H1 (cell line): ENCODE results near the gene DVL3. TPM values are rescaled to one million over a fixed set of nuclear protein-coding genes. Genes with fewer than 3 reads are reported as not detected.
"Not testable (repeated sequence)": the region's sequence is repeated elsewhere in the genome, so short reads cannot be mapped to it uniquely, and the experiment has no call there.

Experiments
- CTCF ChIA-PET: fragments of 300-600 bp; sonication (Branson Sonifier 250); formaldehyde crosslinking; loops from one replicate; lab custom pipeline; 2021; ENCODE audit not compliant: partially characterized antibody; lab: Charles Lee
- POLR2A ChIA-PET: fragments of 300-600 bp; sonication (Branson Sonifier 250); formaldehyde crosslinking; loops from one replicate; lab custom pipeline; 2021; ENCODE audit warnings: inconsistent platforms; ENCODE audit not compliant: partially characterized antibody; lab: Charles Lee
- DNase-seq, 2 experiments: peaks; one replicate each; pipeline versions ENCODE4 v3.0.0 to v3.0.0-alpha.2; 2010 to 2022; ENCODE audit warnings: low spot score in 2 of 2, low read depth in 1 of 2, mixed read lengths in 1 of 2
- FAIRE-seq: peaks from 2 replicates; lab custom pipeline; 2011; peaks lifted over from hg19 to GRCh38; lab: Jason Lieb, UNC
- H2AFZ ChIP-seq: 2 replicates; pipeline ENCODE4 v1.8.1; 2012; ENCODE audit warnings: low read length, inconsistent platforms
- H2AK5ac ChIP-seq: 2 replicates; pipeline ENCODE4 v1.6.1; 2013; ENCODE audit warnings: low read depth, low read length
- H2BK120ac ChIP-seq: replicated peaks from 2 replicates; pipeline ENCODE3; 2013; ENCODE audit warnings: low read depth, low read length, inconsistent platforms
- H2BK12ac ChIP-seq: 2 replicates; pipeline ENCODE4 v1.6.1; 2013; ENCODE audit warnings: low read depth, low read length
- H2BK15ac ChIP-seq: 2 replicates; pipeline ENCODE4 v1.6.1; 2013; ENCODE audit warnings: low read length
- H2BK20ac ChIP-seq: 2 replicates; pipeline ENCODE4 v1.6.1; 2013; ENCODE audit warnings: low read length
- H2BK5ac ChIP-seq: 2 replicates; pipeline ENCODE4 v1.6.1; 2013; ENCODE audit warnings: low read depth, low read length
- H3K14ac ChIP-seq: 2 replicates; pipeline ENCODE4 v1.6.1; 2013; ENCODE audit warnings: inconsistent platforms; ENCODE audit not compliant: insufficient read length
- H3K18ac ChIP-seq: 2 replicates; pipeline ENCODE4 v1.6.1; 2013; ENCODE audit warnings: low read length; ENCODE audit errors: extremely low read depth
- H3K23ac ChIP-seq: 2 replicates; pipeline ENCODE4 v1.6.1; 2013; ENCODE audit warnings: inconsistent platforms; ENCODE audit not compliant: insufficient read length
- H3K23me2 ChIP-seq: 2 replicates; pipeline ENCODE4 v1.6.1; 2013; ENCODE audit warnings: low read depth, low read length
- H3K27ac ChIP-seq: 2 replicates; pipeline ENCODE4 v1.6.1; 2011; ENCODE audit warnings: low read depth, low read length, inconsistent platforms
- H3K27me3 ChIP-seq, 4 experiments: replicated peaks in 1 of 4; 1 replicate in 1 of 4; 2 replicates in 3 of 4; pipeline versions ENCODE4 v1.6.1 to v1.8.1; 2011 to 2013; ENCODE audit warnings: low read length in 3 of 4, mild to moderate bottlenecking in 3 of 4, inconsistent platforms in 2 of 4, mixed read lengths in 2 of 4, moderate library complexity in 1 of 4; ENCODE audit not compliant: control insufficient read depth in 3 of 4, insufficient read depth in 3 of 4; ENCODE audit errors: extremely low read depth in 1 of 4
- H3K36me3 ChIP-seq, 4 experiments: 2 replicates each; pipeline versions ENCODE4 v1.6.1 to v1.8.1; 2011 to 2013; ENCODE audit warnings: mild to moderate bottlenecking in 4 of 4, low read length in 3 of 4, moderate library complexity in 2 of 4, control low read depth in 1 of 4, inconsistent platforms in 1 of 4; ENCODE audit not compliant: insufficient read depth in 4 of 4, control insufficient read depth in 2 of 4
- H3K4ac ChIP-seq: replicated peaks from 2 replicates; pipeline ENCODE3; 2013; ENCODE audit warnings: low read length, low read depth, mixed read lengths, inconsistent platforms; ENCODE audit not compliant: insufficient read length
- H3K4me1 ChIP-seq, 4 experiments: replicated peaks in 1 of 4; 1 replicate in 1 of 4; 2 replicates in 3 of 4; pipeline versions ENCODE4 v1.6.1 to v1.8.1; 2011 to 2013; ENCODE audit warnings: low read length in 3 of 4, inconsistent platforms in 2 of 4, mixed read lengths in 1 of 4; ENCODE audit not compliant: insufficient read depth in 4 of 4, control insufficient read depth in 3 of 4
- H3K4me2 ChIP-seq, 2 experiments: 2 replicates each; pipeline versions ENCODE4 v1.6.1 to v1.8.1; 2011 to 2013; ENCODE audit warnings: low read depth in 2 of 2, low read length in 2 of 2, control low read depth in 1 of 2, inconsistent platforms in 1 of 2, mild to moderate bottlenecking in 1 of 2; ENCODE audit not compliant: insufficient read depth in 1 of 2
- H3K4me3 ChIP-seq, 4 experiments: fragments of 200-600, 300-600 bp in 1 of 4; sonication (generic), shearing (Covaris generic), sonication (Bioruptor Twin) in 1 of 4; 2 replicates each; pipeline versions ENCODE4 v1.5.1 to v1.8.1; 2011 to 2016; ENCODE audit warnings: low read length in 4 of 4, low read depth in 3 of 4, control low read depth in 2 of 4, inconsistent platforms in 2 of 4, mild to moderate bottlenecking in 2 of 4, mixed read lengths in 1 of 4, moderate library complexity in 1 of 4; ENCODE audit not compliant: insufficient read depth in 2 of 4; ENCODE audit errors: extremely low read depth in 1 of 4
- H3K56ac ChIP-seq: replicated peaks from 2 replicates; pipeline ENCODE3; 2013; ENCODE audit warnings: low read depth, mild to moderate bottlenecking, mixed read lengths, low read length, inconsistent platforms; ENCODE audit not compliant: insufficient read length
- H3K79me1 ChIP-seq: 2 replicates; pipeline ENCODE4 v1.6.1; 2013; ENCODE audit warnings: low read depth, low read length, control low read depth
- H3K79me2 ChIP-seq, 2 experiments: 2 replicates each; pipeline versions ENCODE4 v1.6.1 to v1.8.1; 2012 to 2013; ENCODE audit warnings: low read length in 2 of 2, mild to moderate bottlenecking in 2 of 2, inconsistent platforms in 1 of 2; ENCODE audit not compliant: insufficient read depth in 2 of 2, control insufficient read depth in 1 of 2
- H3K9ac ChIP-seq, 4 experiments: replicated peaks in 1 of 4; 1 replicate in 1 of 4; 2 replicates in 3 of 4; pipeline versions ENCODE4 v1.6.1 to v1.8.1; 2011 to 2013; ENCODE audit warnings: low read depth in 3 of 4, low read length in 3 of 4, control low read depth in 2 of 4, mild to moderate bottlenecking in 2 of 4, moderate library complexity in 2 of 4, inconsistent platforms in 1 of 4; ENCODE audit errors: extremely low read depth in 1 of 4
- H3K9me3 ChIP-seq, 2 experiments: 2 replicates each; pipeline versions ENCODE4 v1.6.1 to v1.8.1; 2012 to 2013; ENCODE audit warnings: mild to moderate bottlenecking in 2 of 2, moderate library complexity in 2 of 2, control low read depth in 1 of 2, inconsistent platforms in 1 of 2, low read depth in 1 of 2, low read length in 1 of 2, mixed read lengths in 1 of 2; ENCODE audit not compliant: insufficient read depth in 2 of 2
- H4K20me1 ChIP-seq, 2 experiments: replicated peaks in 1 of 2; 2 replicates each; pipeline versions ENCODE3 to v1.8.1; 2011 to 2013; ENCODE audit warnings: inconsistent platforms in 2 of 2, low read length in 2 of 2, mild to moderate bottlenecking in 1 of 2; ENCODE audit not compliant: insufficient read depth in 2 of 2, control insufficient read depth in 1 of 2
- H4K5ac ChIP-seq: 2 replicates; pipeline ENCODE4 v1.6.1; 2013; ENCODE audit warnings: low read length, low read depth, mixed read lengths, inconsistent platforms; ENCODE audit not compliant: insufficient read length
- H4K8ac ChIP-seq: 2 replicates; pipeline ENCODE4 v1.8.0; 2013; ENCODE audit warnings: mild to moderate bottlenecking, moderate library complexity, low read length, inconsistent platforms; ENCODE audit not compliant: insufficient read depth; ENCODE audit errors: extremely low read depth
- H4K91ac ChIP-seq: replicated peaks from 2 replicates; pipeline ENCODE3; 2013; ENCODE audit warnings: low read length, mixed read lengths, inconsistent platforms; ENCODE audit not compliant: insufficient read length
- WGBS, 2 experiments: shearing (Covaris generic) in 1 of 2; methylation state at CpG; one replicate each; pipeline versions ENCODE4 v1.1.6 to v1.1.7; 2013 to 2015; ENCODE audit warnings: low lambda C conversion rate in 2 of 2, mixed read lengths in 2 of 2, inconsistent platforms in 1 of 2, low coverage in 1 of 2, missing lambda C conversion rate in 1 of 2; ENCODE audit not compliant: insufficient replicate concordance in 2 of 2, insufficient coverage in 1 of 2, insufficient read length in 1 of 2; ENCODE audit errors: extremely low coverage in 1 of 2, missing lambda C conversion rate in 1 of 2; 5-methylcytosine and 5-hydroxymethylcytosine counted together
- polyA plus RNA-seq, 7 experiments: library from polyadenylated mRNA; depleted of rRNA in 3 of 7; stranded (reverse) in 5 of 7; unstranded in 2 of 7; fragments of >200 nt in 5 of 7; fragments of 200-250 nt in 2 of 7; gene quantifications; 1 replicate in 5 of 7; 2 replicates in 1 of 7; 4 replicates in 1 of 7; pipeline versions ENCODE4 v1.2.1 to v1.2.3, GENCODE V29; 2011 to 2013; ENCODE audit warnings: missing spikeins in 2 of 7, mixed read lengths in 2 of 7
- total RNA-seq: library from RNA; stranded (reverse); fragmentation: NEBNext Ultra II Directional; extraction: Animal tissue kit (Norgen Biotek cat#: 25700); gene quantifications from 2 replicates; pipeline ENCODE4 v1.2.1, GENCODE V29; 2021

DVL3 gene
- total and polyA plus RNA-seq, 2 of the 8 experiments (the other 6 are each of a cell fraction or from before 2014, with no cell fraction given), result 38.5 to 66.6 TPM

- H3K4me3 ChIP-seq, H3K23ac ChIP-seq, FAIRE-seq, H3K27ac ChIP-seq, H3K9me3 ChIP-seq, H3K9ac ChIP-seq, CTCF ChIA-PET, H3K27me3 ChIP-seq, H2BK15ac ChIP-seq, H2AFZ ChIP-seq, DNase-seq, H3K36me3 ChIP-seq, H4K8ac ChIP-seq, H3K4me1 ChIP-seq, H2BK20ac ChIP-seq, H4K91ac ChIP-seq, H3K4ac ChIP-seq, H3K23me2 ChIP-seq, H3K56ac ChIP-seq, H2AK5ac ChIP-seq, H3K14ac ChIP-seq, H3K79me1 ChIP-seq, H2BK5ac ChIP-seq, H2BK120ac ChIP-seq, H3K79me2 ChIP-seq, H3K18ac ChIP-seq, H4K20me1 ChIP-seq, H3K4me2 ChIP-seq, H2BK12ac ChIP-seq, H4K5ac ChIP-seq, POLR2A ChIA-PET: not testable (repeated sequence)
- whole genome bisulfite sequencing, 2 experiments, result 97% methylated on average over 8 of the region's 8 CpGs; no CpG with 5 or more reads in 1 of the 2 experiments
Observed at GRCh38 chr3:184121031-184121430, 34.1 kb upstream of the DVL3 start.
